DND-41 (cell line): Measurements from ENCODE around the gene WNT9B.

Experiments
- ATAC-seq: fragments of 200-7000 bp; cut with Tn5 transposase; 3 replicates; pipeline ENCODE4 v1.9.1; 2021; ENCODE audit warnings: low read depth; ENCODE audit not compliant: insufficient read depth
- DNase-seq: peaks from one replicate; pipeline ENCODE4 v3.0.0-alpha.2; 2020
- H2AFZ ChIP-seq: 2 replicates; pipeline ENCODE4 v1.6.0; 2012; ENCODE audit warnings: low read depth, low read length
- H3K27ac ChIP-seq: 2 replicates; pipeline ENCODE4 v1.5.1; 2012; ENCODE audit warnings: low read length, inconsistent platforms
- H3K27me3 ChIP-seq: fragments of 200-600 bp; sonication (generic); 2 replicates; pipeline ENCODE4 v1.6.0; 2012; ENCODE audit warnings: low read length, mild to moderate bottlenecking, inconsistent platforms; ENCODE audit not compliant: insufficient read depth, poor library complexity
- H3K36me3 ChIP-seq: 2 replicates; pipeline ENCODE4 v1.5.1; 2012; ENCODE audit warnings: low read length, inconsistent platforms; ENCODE audit not compliant: insufficient read depth
- H3K4me1 ChIP-seq: 2 replicates; pipeline ENCODE4 v1.5.1; 2012; ENCODE audit warnings: mild to moderate bottlenecking, low read length; ENCODE audit not compliant: insufficient read depth
- H3K4me2 ChIP-seq: 2 replicates; pipeline ENCODE4 v1.6.0; 2012; ENCODE audit warnings: mild to moderate bottlenecking, moderate library complexity, low read length, inconsistent platforms; ENCODE audit not compliant: insufficient read depth
- H3K4me3 ChIP-seq, 2 experiments: fragments of 200-600 bp in 1 of 2; shearing (Covaris generic) in 1 of 2; 2 replicates each; pipeline ENCODE4 v1.5.1; 2012 to 2016; ENCODE audit warnings: inconsistent platforms in 2 of 2, low read length in 2 of 2, mild to moderate bottlenecking in 2 of 2, low read depth in 1 of 2, moderate library complexity in 1 of 2
- H3K79me2 ChIP-seq: 2 replicates; pipeline ENCODE4 v1.6.0; 2012; ENCODE audit warnings: low read length, inconsistent platforms; ENCODE audit not compliant: insufficient read depth
- H3K9ac ChIP-seq: 2 replicates; pipeline ENCODE4 v1.6.0; 2012; ENCODE audit warnings: low read depth, mild to moderate bottlenecking, inconsistent platforms, low read length, moderate library complexity
- H3K9me3 ChIP-seq: 2 replicates; pipeline ENCODE4 v1.5.1; 2012; ENCODE audit warnings: low read length, moderate library complexity, mild to moderate bottlenecking, inconsistent platforms; ENCODE audit not compliant: insufficient read depth, severe bottlenecking
- H4K20me1 ChIP-seq: 2 replicates; pipeline ENCODE4 v1.6.0; 2012; ENCODE audit warnings: low read length; ENCODE audit not compliant: insufficient read depth
- EZH2 ChIP-seq: IDR thresholded peaks from 3 replicates; pipeline ENCODE4 v1.6.1; 2012; ENCODE audit warnings: borderline replicate concordance, low read depth, mild to moderate bottlenecking, moderate library complexity, low read length, inconsistent platforms; ENCODE audit not compliant: severe bottlenecking
- TF ChIP-seq, protein P1 (sequence below): IDR thresholded peaks from 2 replicates; pipeline ENCODE4 v1.5.1; 2012; ENCODE audit warnings: borderline replicate concordance, low read length, moderate library complexity, mild to moderate bottlenecking; ENCODE audit not compliant: poor library complexity, severe bottlenecking; ENCODE audit errors: extremely low read depth

Gene WNT9B

DNA sequence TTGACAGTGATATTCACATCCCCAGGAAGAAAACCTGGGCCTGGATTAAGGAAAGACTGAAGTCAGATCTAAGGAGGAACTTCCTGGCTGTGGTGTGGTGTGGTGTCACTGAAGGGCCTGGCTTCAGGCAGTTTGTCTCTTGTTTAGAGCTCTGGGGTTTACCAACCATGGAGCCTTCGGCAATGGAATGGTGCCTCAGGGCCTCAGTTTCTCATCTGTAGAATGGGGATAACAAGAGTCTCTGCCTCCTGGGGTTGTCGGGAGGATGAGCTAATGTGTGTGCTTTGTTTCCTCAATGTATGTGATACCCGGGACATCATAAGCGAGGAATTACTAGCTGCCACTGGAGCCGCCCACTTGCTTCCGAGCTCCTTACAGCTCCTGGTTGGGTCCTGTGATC is 45.6 kb upstream of the WNT9B start:
- H3K4me3 ChIP-seq: no peak overlapping the region
- TF ChIP-seq, protein P1, sequence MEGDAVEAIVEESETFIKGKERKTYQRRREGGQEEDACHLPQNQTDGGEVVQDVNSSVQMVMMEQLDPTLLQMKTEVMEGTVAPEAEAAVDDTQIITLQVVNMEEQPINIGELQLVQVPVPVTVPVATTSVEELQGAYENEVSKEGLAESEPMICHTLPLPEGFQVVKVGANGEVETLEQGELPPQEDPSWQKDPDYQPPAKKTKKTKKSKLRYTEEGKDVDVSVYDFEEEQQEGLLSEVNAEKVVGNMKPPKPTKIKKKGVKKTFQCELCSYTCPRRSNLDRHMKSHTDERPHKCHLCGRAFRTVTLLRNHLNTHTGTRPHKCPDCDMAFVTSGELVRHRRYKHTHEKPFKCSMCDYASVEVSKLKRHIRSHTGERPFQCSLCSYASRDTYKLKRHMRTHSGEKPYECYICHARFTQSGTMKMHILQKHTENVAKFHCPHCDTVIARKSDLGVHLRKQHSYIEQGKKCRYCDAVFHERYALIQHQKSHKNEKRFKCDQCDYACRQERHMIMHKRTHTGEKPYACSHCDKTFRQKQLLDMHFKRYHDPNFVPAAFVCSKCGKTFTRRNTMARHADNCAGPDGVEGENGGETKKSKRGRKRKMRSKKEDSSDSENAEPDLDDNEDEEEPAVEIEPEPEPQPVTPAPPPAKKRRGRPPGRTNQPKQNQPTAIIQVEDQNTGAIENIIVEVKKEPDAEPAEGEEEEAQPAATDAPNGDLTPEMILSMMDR: no peak
- TF ChIP-seq EZH2: no peak
- no peak overlapping the region for H2AFZ ChIP-seq
- H3K79me2 ChIP-seq: no peaks in the 10 kb centered on the region
- H3K9ac ChIP-seq: no peak overlapping the region
- no peak for DNase-seq
- ATAC-seq: no peak
- H4K20me1 ChIP-seq: no peaks in the 10 kb centered on the region
- H3K9me3 ChIP-seq: no peaks in the 10 kb centered on the region
- H3K4me2 ChIP-seq: no peak overlapping the region
- H3K36me3 ChIP-seq: no peaks in the 10 kb centered on the region
- H3K4me1 ChIP-seq: no peaks in the 10 kb centered on the region
- H3K27me3 ChIP-seq: no peaks in the 10 kb centered on the region
- H3K27ac ChIP-seq: no peak overlapping the region

DNA sequence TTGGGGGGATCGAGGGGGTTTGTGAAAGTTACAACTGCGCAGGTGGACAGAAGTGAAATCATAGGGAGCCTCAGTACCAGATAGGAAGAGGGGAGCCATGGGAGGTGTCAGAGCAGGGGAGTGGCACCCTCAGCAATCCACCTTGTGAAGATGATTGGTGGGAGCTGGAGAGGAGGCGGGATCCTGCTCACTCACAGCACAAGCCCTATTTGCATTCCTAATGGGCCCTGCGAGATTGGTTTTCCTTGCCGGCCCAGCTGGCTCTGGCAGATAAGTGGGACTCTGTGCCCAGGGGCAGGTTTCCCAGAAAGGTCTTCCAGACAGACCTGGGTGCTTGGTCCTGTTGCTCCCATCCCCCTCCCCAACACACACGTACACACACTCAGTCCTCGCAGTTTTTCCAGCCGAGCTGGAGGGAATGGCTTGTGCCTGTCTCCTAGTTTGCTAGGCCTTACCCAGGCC is 42.2 kb upstream of the WNT9B start:
- Histone ChIP-seq H3K4me3 (no peak overlapping the region), H3K27ac (no peak overlapping the region), H3K27me3 (no peaks in the 10 kb centered on the region), H3K9me3 (no peaks in the 10 kb centered on the region), H2AFZ (no peak overlapping the region), H3K4me1 (no peaks in the 10 kb centered on the region), H3K4me2 (no peak overlapping the region), H3K9ac (no peak overlapping the region), H3K36me3 (no peaks in the 10 kb centered on the region), H3K79me2 (no peaks in the 10 kb centered on the region), H4K20me1 (no peaks in the 10 kb centered on the region)
- ATAC-seq (no peak), DNase-seq (no peak)
- TF ChIP-seq EZH2: no peak
- TF ChIP-seq, protein P1: no peak

DNA sequence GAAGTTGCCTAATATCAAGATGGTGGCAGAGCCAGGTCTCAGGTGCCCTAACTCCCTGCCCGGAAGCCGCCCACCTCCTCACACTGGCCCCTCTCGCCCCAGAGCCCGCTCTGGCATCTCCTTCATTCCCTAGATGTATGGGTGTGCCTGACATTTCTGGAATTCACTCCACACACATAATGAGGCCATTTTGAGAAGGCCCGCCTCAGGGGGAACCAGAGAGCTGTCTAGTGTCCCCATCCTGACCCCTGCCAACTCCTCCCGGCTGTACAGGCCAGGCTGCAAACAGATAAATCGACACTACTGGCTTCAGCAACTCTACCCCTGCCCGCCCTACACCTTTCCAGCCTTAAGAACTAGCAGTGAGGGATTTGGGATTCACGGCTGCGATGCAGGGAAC is 40.5 kb upstream of the WNT9B start:
- no peak overlapping the region for H3K4me2 ChIP-seq
- no peak overlapping the region for H3K4me3 ChIP-seq
- DNase-seq (no peak), ATAC-seq (no peak)
- H3K9me3 ChIP-seq: no peaks in the 10 kb centered on the region
- H3K4me1 ChIP-seq: no peaks in the 10 kb centered on the region
- H3K27ac ChIP-seq: no peak overlapping the region
- no peaks in the 10 kb centered on the region for H4K20me1 ChIP-seq
- H2AFZ ChIP-seq: no peak overlapping the region
- no peaks in the 10 kb centered on the region for H3K27me3 ChIP-seq
- no peak for TF ChIP-seq EZH2
- TF ChIP-seq, protein P1: no peak
- no peaks in the 10 kb centered on the region for H3K79me2 ChIP-seq
- H3K36me3 ChIP-seq: no peaks in the 10 kb centered on the region
- no peak overlapping the region for H3K9ac ChIP-seq

DNA sequence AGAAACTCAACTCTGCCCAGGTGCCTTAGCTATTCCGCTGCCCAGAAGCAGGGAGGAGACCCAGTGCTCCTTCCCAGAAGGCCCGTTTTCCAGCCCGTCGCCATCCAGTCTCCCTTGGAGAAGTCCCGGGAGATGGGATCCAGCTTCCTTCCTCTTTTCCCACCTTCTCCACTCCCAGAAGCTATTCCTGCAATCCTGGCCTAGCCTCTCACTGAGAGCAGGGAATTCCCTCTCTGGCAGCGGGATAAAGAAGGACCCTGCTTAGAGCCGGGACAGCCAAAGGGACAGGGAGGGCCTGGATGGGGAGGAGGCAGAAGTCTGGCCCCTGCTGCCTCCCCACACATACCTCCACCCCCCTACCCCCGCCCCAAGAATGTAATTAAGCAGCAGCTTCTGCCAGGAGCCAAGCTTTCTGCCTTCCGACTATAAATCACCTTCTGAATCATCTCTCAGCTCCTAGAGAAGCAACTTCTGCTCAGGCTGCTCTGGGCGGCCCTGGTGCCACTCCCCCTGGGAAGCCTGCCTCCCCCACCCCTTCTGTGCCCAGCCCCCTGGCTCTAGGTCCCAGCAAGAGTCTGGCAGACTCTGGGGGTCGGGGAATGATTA is 39.3 kb upstream of the WNT9B start:
- no peaks in the 10 kb centered on the region for H3K9me3 ChIP-seq
- H3K27me3 ChIP-seq: peaks cover 6% of the 10 kb centered on the region
- no peaks in the 10 kb centered on the region for H3K79me2 ChIP-seq
- no peaks in the 10 kb centered on the region for H3K4me1 ChIP-seq
- H4K20me1 ChIP-seq: no peaks in the 10 kb centered on the region
- H3K9ac ChIP-seq: no peak overlapping the region
- H3K4me3 ChIP-seq: no peak overlapping the region
- DNase-seq (no peak), ATAC-seq (no peak)
- no peak overlapping the region for H2AFZ ChIP-seq
- TF ChIP-seq, protein P1: no peak
- no peak for TF ChIP-seq EZH2
- H3K36me3 ChIP-seq: no peaks in the 10 kb centered on the region
- no peak overlapping the region for H3K27ac ChIP-seq
- H3K4me2 ChIP-seq: no peak overlapping the region
